ENCODE data around the gene OR5AN1. TPM values are rescaled to one million over a fixed set of nuclear protein-coding genes. Genes with fewer than 3 reads are reported as not detected.

Gene OR5AN1
- total RNA-seq, 1 experiment from 2014 or later, result not detected

- CTCF ChIA-PET, result interaction anchor here (0.6 to 1.4 kb wide), 4 partner anchors 9 to 1191 kb away, joined by 3 to 5 read pairs (median 4); no protein-coding TSS in a partner anchor
- intact Hi-C loops (cut with micrococcal nuclease), result no loop called here
- H3K27ac Mint-ChIP-seq (ENCODE audit: low read depth, unreplicated experiment), result no peak overlapping the region
- no peaks in the 10 kb centered on the region for H3K27me3 Mint-ChIP-seq (ENCODE audit: insufficient read depth, unreplicated experiment)
- no peaks in the 10 kb centered on the region for H3K36me3 Mint-ChIP-seq (ENCODE audit: insufficient read depth, unreplicated experiment)
- no TSS peak for BruUV-seq (replicated peaks)
- H3K9me3 Mint-ChIP-seq (ENCODE audit: unreplicated experiment), result peaks cover 7% of the 10 kb centered on the region
- no peak overlapping the region for H3K4me3 Mint-ChIP-seq (ENCODE audit: unreplicated experiment)
- POLR2A ChIA-PET, result no interaction called here
- no peak for TF ChIP-seq CTCF (IDR thresholded peaks at IDR 0.05; ENCODE audit: unreplicated experiment)
- DNase-seq (ENCODE audit: unreplicated experiment), result no peak
- H3K4me1 Mint-ChIP-seq (ENCODE audit: insufficient read depth, unreplicated experiment), result no peaks in the 10 kb centered on the region
These were observed 42.0 kb downstream of the OR5AN1 start for GRCh38 chr11:59400461-59401261.

GRCh38 chr11:59401262-59401552 is 42.5 kb downstream of the OR5AN1 start:
- no TSS peak for BruUV-seq (replicated peaks)
- no peaks in the 10 kb centered on the region for H3K36me3 Mint-ChIP-seq (ENCODE audit: insufficient read depth, unreplicated experiment)
- H3K27me3 Mint-ChIP-seq (ENCODE audit: insufficient read depth, unreplicated experiment), result no peaks in the 10 kb centered on the region
- H3K4me3 Mint-ChIP-seq (ENCODE audit: unreplicated experiment), result no peak overlapping the region
- TF ChIP-seq CTCF (IDR thresholded peaks at IDR 0.05; ENCODE audit: unreplicated experiment), result no peak
- ChIA-PET CTCF (interaction anchor here (0.6 to 1.2 kb wide), 4 partner anchors 10 to 1190 kb away, joined by 3 to 5 read pairs (median 4); no protein-coding TSS in a partner anchor), POLR2A (interaction anchor here (0.6 kb wide), 1 partner anchor 769 kb away, joined by 3 read pairs; no protein-coding TSS in a partner anchor)
- DNase-seq (ENCODE audit: unreplicated experiment), result no peak
- peaks cover 7% of the 10 kb centered on the region for H3K9me3 Mint-ChIP-seq (ENCODE audit: unreplicated experiment)
- H3K4me1 Mint-ChIP-seq (ENCODE audit: insufficient read depth, unreplicated experiment), result no peaks in the 10 kb centered on the region
- H3K27ac Mint-ChIP-seq (ENCODE audit: low read depth, unreplicated experiment), result no peak overlapping the region
- intact Hi-C loops (cut with micrococcal nuclease), result no loop called here

GRCh38 chr11:59403546-59403945 is 44.9 kb downstream of the OR5AN1 start:
- peaks cover 7% of the 10 kb centered on the region for H3K9me3 Mint-ChIP-seq (ENCODE audit: unreplicated experiment)

More at GRCh38 chr11:59403546-59403945, 44.9 kb downstream of the OR5AN1 start:
- H3K27ac Mint-ChIP-seq (ENCODE audit: low read depth, unreplicated experiment), result no peak overlapping the region
- H3K4me1 Mint-ChIP-seq (ENCODE audit: insufficient read depth, unreplicated experiment), result no peaks in the 10 kb centered on the region
- BruUV-seq (replicated peaks), result no TSS peak
- intact Hi-C loops (cut with micrococcal nuclease), result no loop called here
- ChIA-PET CTCF (interaction anchor here (0.7 kb wide), 1 partner anchor 236 kb away, joined by 4 read pairs; no protein-coding TSS in a partner anchor), POLR2A (no interaction called here)
- no peak for DNase-seq (ENCODE audit: unreplicated experiment)
- TF ChIP-seq CTCF (IDR thresholded peaks at IDR 0.05; ENCODE audit: unreplicated experiment), result no peak
- no peaks in the 10 kb centered on the region for H3K36me3 Mint-ChIP-seq (ENCODE audit: insufficient read depth, unreplicated experiment)
- H3K4me3 Mint-ChIP-seq (ENCODE audit: unreplicated experiment), result no peak overlapping the region
- no peaks in the 10 kb centered on the region for H3K27me3 Mint-ChIP-seq (ENCODE audit: insufficient read depth, unreplicated experiment)

All from MCF 10A (cell line).